T-helper 17 cell (primary cell): ENCODE results near the gene ICA1. TPM values are rescaled to one million over a fixed set of nuclear protein-coding genes. Genes with fewer than 3 reads are reported as not detected.
A peak's percentile ranks its signal among the peaks of the same experiment; 100 is the strongest.
"Not testable (repeated sequence)": the region's sequence is repeated elsewhere in the genome, so short reads cannot be mapped to it uniquely, and the experiment has no call there.

ENCODE experiments used
- ATAC-seq: fragments of 150-1000 bp; cut with Tn5 transposase; 2 replicates; pipeline ENCODE4 v1.10.0; 2021; ENCODE audit warnings: mild to moderate bottlenecking, moderate library complexity
- DNase-seq, 3 donors: peaks; one replicate each; pipeline versions ENCODE4 v3.0.0 to v3.0.0-alpha.2; 2020 to 2021
- H3K9me3 ChIP-seq: one replicate; pipeline ENCODE4 v1.7.0; 2013; ENCODE audit warnings: low read length, mild to moderate bottlenecking; ENCODE audit not compliant: control insufficient read depth, poor library complexity, severe bottlenecking
- H3K27ac Mint-ChIP-seq: one replicate; pipeline ENCODE4 v1.8.0; 2022; ENCODE audit warnings: mild to moderate bottlenecking, moderate library complexity, mixed read lengths
- H3K27me3 Mint-ChIP-seq: one replicate; pipeline ENCODE4 v1.8.0; 2022; ENCODE audit warnings: mixed read lengths
- H3K36me3 Mint-ChIP-seq: one replicate; pipeline ENCODE4 v1.8.0; 2022; ENCODE audit warnings: low read depth, mixed read lengths
- H3K4me1 Mint-ChIP-seq: one replicate; pipeline ENCODE4 v1.8.0; 2022; ENCODE audit warnings: mild to moderate bottlenecking, mixed read lengths
- H3K4me3 Mint-ChIP-seq: one replicate; pipeline ENCODE4 v1.8.0; 2022; ENCODE audit warnings: mild to moderate bottlenecking, moderate library complexity, mixed read lengths
- total RNA-seq, 4 donors: library from RNA in 2 of 4; stranded (reverse) in 2 of 4; gene quantifications; one replicate each; pipeline ENCODE4 v1.2.3 and lab custom pipeline; 2022 to 2026

The ICA1 gene
- total RNA-seq, 2 donors from 2014 or later, result 4.5 to 12.8 TPM

GRCh38 chr7:8089036-8089780, 172.8 kb downstream of the ICA1 start:
- Mint-ChIP-seq H3K4me3 (no peak overlapping the region), H3K36me3 (peaks cover 11% of the 10 kb centered on the region), H3K27me3 (no peaks in the 10 kb centered on the region), H3K27ac (no peak overlapping the region), H3K4me1 (peaks cover 9% of the 10 kb centered on the region)
- ATAC-seq (no peak), DNase-seq (no peak)
- H3K9me3 ChIP-seq, result no peaks in the 10 kb centered on the region

- peak overlapping the region; percentile 66 for H3K27ac Mint-ChIP-seq
- no peak for ATAC-seq
- no peaks in the 10 kb centered on the region for H3K9me3 ChIP-seq
- DNase-seq, result no peak
- no peaks in the 10 kb centered on the region for H3K27me3 Mint-ChIP-seq
- peaks cover 9% of the 10 kb centered on the region for H3K4me1 Mint-ChIP-seq
- H3K4me3 Mint-ChIP-seq, result no peak overlapping the region
- H3K36me3 Mint-ChIP-seq, result peaks cover 9% of the 10 kb centered on the region
These were observed 175.7 kb downstream of the ICA1 start for GRCh38 chr7:8086239-8086638.

- H3K27ac Mint-ChIP-seq, result no peak overlapping the region
- H3K36me3 Mint-ChIP-seq, result peaks cover 9% of the 10 kb centered on the region
These were observed 176.5 kb downstream of the ICA1 start for GRCh38 chr7:8085420-8085819.

GRCh38 chr7:8084836-8085235, 177.1 kb downstream of the ICA1 start:
- H3K27me3 Mint-ChIP-seq, result no peaks in the 10 kb centered on the region
- ATAC-seq (no peak), DNase-seq (no peak)
- peaks cover 5% of the 10 kb centered on the region for H3K4me1 Mint-ChIP-seq
- no peak overlapping the region for H3K4me3 Mint-ChIP-seq
- peaks cover 9% of the 10 kb centered on the region for H3K36me3 Mint-ChIP-seq
- no peaks in the 10 kb centered on the region for H3K9me3 ChIP-seq
- no peak overlapping the region for H3K27ac Mint-ChIP-seq

More at GRCh38 chr7:8085420-8085819, 176.5 kb downstream of the ICA1 start:
- H3K4me1 Mint-ChIP-seq, result peaks cover 9% of the 10 kb centered on the region
- ATAC-seq (no peak), DNase-seq (no peak)
- no peaks in the 10 kb centered on the region for H3K9me3 ChIP-seq
- no peak overlapping the region for H3K4me3 Mint-ChIP-seq
- no peaks in the 10 kb centered on the region for H3K27me3 Mint-ChIP-seq

GRCh38 chr7:8082762-8083161, 179.2 kb downstream of the ICA1 start:
- Mint-ChIP-seq H3K27me3 (no peaks in the 10 kb centered on the region), H3K4me1 (peaks cover 7% of the 10 kb centered on the region), H3K27ac (no peak overlapping the region), H3K4me3 (no peak overlapping the region), H3K36me3 (peaks cover 11% of the 10 kb centered on the region)
- no peak for ATAC-seq
- no peak for DNase-seq
- no peaks in the 10 kb centered on the region for H3K9me3 ChIP-seq

GRCh38 chr7:8078418-8078817, 183.5 kb downstream of the ICA1 start:
- H3K27ac Mint-ChIP-seq, result no peak overlapping the region
- peaks cover 4% of the 10 kb centered on the region for H3K4me1 Mint-ChIP-seq
- ATAC-seq (no peak), DNase-seq (no peak)
- no peaks in the 10 kb centered on the region for H3K27me3 Mint-ChIP-seq
- peaks cover 2% of the 10 kb centered on the region for H3K36me3 Mint-ChIP-seq
- no peaks in the 10 kb centered on the region for H3K9me3 ChIP-seq
- H3K4me3 Mint-ChIP-seq, result no peak overlapping the region

GRCh38 chr7:8070451-8071180, 191.4 kb downstream of the ICA1 start:
- no peaks in the 10 kb centered on the region for H3K27me3 Mint-ChIP-seq
- H3K4me3 Mint-ChIP-seq, result no peak overlapping the region
- no peak for ATAC-seq
- no peak for DNase-seq
- peaks cover 38% of the 10 kb centered on the region for H3K4me1 Mint-ChIP-seq
- H3K36me3 Mint-ChIP-seq, result peaks cover 7% of the 10 kb centered on the region
- H3K27ac Mint-ChIP-seq, result peak overlapping the region; percentile 2
- H3K9me3 ChIP-seq, result no peaks in the 10 kb centered on the region

GRCh38 chr7:8068892-8069686, 192.9 kb downstream of the ICA1 start:
- H3K27me3 Mint-ChIP-seq, result no peaks in the 10 kb centered on the region
- H3K36me3 Mint-ChIP-seq, result peaks cover 9% of the 10 kb centered on the region
- peak overlapping the region; percentile 43 for H3K27ac Mint-ChIP-seq
- H3K9me3 ChIP-seq, result no peaks in the 10 kb centered on the region
- ATAC-seq (no peak), DNase-seq (no peak)
- H3K4me1 Mint-ChIP-seq, result peaks cover 47% of the 10 kb centered on the region
- H3K4me3 Mint-ChIP-seq, result no peak overlapping the region

- Mint-ChIP-seq H3K27me3 (no peaks in the 10 kb centered on the region), H3K4me1 (peaks cover 39% of the 10 kb centered on the region), H3K4me3 (no peak overlapping the region), H3K36me3 (peaks cover 11% of the 10 kb centered on the region), H3K27ac (no peak overlapping the region)
- H3K9me3 ChIP-seq, result no peaks in the 10 kb centered on the region
- DNase-seq (no peak), ATAC-seq (no peak)
These were observed 196.6 kb downstream of the ICA1 start for GRCh38 chr7:8065356-8065813.

- DNase-seq (no peak), ATAC-seq (no peak)
- Mint-ChIP-seq H3K36me3 (peaks cover 13% of the 10 kb centered on the region), H3K27ac (no peak overlapping the region), H3K4me1 (peaks cover 41% of the 10 kb centered on the region), H3K27me3 (no peaks in the 10 kb centered on the region), H3K4me3 (no peak overlapping the region)
- no peaks in the 10 kb centered on the region for H3K9me3 ChIP-seq
These were observed 197.1 kb downstream of the ICA1 start for GRCh38 chr7:8064828-8065227.

- Mint-ChIP-seq H3K4me1 (peaks cover 37% of the 10 kb centered on the region), H3K36me3 (peaks cover 14% of the 10 kb centered on the region), H3K27me3 (no peaks in the 10 kb centered on the region), H3K4me3 (no peak overlapping the region), H3K27ac (peak overlapping the region; percentile 71)
- DNase-seq, result no peak
- ATAC-seq, result no peak
- H3K9me3 ChIP-seq, result no peaks in the 10 kb centered on the region
These were observed 198.2 kb downstream of the ICA1 start for GRCh38 chr7:8063706-8064297.

GRCh38 chr7:8063300-8063699, 198.7 kb downstream of the ICA1 start:
- not testable (repeated sequence) for H3K9me3 ChIP-seq, H3K4me3 Mint-ChIP-seq, H3K27me3 Mint-ChIP-seq, DNase-seq
- peak overlapping the region; percentile 71 for H3K27ac Mint-ChIP-seq
- H3K36me3 Mint-ChIP-seq, result peaks cover 15% of the 10 kb centered on the region
- H3K4me1 Mint-ChIP-seq, result peaks cover 33% of the 10 kb centered on the region
- peak; percentile 32 for ATAC-seq
